ENCODE measurements around the gene ZFPL1. TPM values are rescaled to one million over a fixed set of nuclear protein-coding genes. Genes with fewer than 3 reads are reported as not detected.
"Not testable (repeated sequence)": the region's sequence is repeated elsewhere in the genome, so short reads cannot be mapped to it uniquely, and the experiment has no call there.

ZFPL1 gene
- total RNA-seq, 1 experiment from 2014 or later = 26.6 TPM

- no peak for DNase-seq (ENCODE audit: extremely low read depth, low read depth)
These were observed 28.7 kb downstream of the ZFPL1 start for GRCh38 chr11:65112546-65113360.

- DNase-seq (ENCODE audit: extremely low read depth, low read depth) = no peak
These were observed 29.3 kb downstream of the ZFPL1 start for GRCh38 chr11:65113361-65113756.

GRCh38 chr11:65113839-65114238, 29.8 kb downstream of the ZFPL1 start:
- no peak for DNase-seq (ENCODE audit: extremely low read depth, low read depth)

DNA sequence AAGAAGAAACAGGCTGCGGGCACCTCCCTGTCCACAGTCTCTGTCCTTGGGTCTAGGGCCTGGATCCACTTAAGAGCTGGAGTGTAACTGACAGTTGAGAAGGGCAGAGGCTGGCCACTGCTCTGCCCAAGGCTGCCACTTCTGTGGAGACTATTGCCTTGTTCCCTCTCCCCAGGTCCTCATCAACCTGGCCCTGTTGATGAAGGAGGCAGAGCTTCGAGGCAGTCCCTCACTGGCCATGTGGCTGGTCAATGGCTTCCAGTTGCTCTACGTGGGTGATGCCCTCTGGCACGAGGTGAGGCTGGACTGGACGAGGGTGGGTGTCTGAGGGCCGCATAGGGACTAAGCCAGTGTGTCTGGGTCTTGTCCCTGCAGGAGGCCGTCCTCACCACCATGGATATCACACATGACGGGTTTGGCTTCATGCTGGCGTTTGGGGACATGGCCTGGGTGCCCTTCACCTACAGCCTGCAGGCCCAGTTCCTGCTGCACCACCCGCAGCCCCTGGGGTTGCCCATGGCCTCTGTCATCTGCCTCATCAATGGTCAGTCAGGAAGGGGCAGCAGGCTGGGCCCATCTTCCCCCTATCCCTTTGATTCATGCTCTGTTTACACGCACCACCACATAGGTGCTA, 30.6 kb downstream of the ZFPL1 start:
- no peak for DNase-seq (ENCODE audit: extremely low read depth, low read depth)

GRCh38 chr11:65115361-65116082, 31.5 kb downstream of the ZFPL1 start:
- DNase-seq (ENCODE audit: extremely low read depth, low read depth) = no peak

DNA sequence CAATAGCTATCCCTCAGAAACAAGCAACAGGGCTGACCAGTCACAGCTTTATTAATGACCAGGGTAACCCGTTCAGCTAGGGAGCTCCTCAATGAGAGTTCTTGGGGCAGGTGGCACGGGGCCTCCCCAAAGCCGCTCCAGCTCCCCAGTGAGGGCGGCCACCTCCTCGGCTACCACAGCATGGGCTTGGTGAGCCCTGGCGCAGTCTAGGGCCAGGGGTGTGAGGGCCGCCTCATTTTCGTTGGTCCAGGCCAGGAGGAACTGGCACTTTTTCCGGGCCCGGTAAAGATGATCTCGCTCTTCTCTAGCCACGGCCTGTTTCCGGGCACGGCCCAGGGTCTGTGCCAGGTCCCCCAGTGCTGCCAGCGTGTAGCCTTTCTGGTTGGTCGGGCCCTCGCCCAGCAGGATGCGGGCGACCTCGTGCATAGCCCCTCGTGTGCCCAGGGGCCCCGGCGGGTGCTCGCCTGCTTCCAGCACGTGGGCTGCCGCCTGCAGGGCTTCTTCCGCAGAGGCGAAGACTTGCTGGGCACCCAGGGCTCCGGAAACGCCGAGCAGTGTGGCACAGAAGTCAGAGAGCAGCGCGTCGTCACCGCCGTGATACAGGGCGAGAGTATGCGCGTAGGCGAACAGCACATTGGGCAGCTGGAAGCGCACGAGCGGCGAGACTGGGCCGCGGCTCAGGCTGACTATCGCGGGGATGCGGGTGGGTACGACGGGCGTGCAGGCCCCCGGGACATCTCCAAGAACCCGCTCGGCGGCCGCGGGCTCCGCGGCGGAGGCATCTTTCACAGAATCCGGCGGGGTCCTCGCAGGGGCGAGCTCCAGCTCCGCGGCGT, 32.6 kb downstream of the ZFPL1 start:
- no peak for DNase-seq (ENCODE audit: extremely low read depth, low read depth)

DNA sequence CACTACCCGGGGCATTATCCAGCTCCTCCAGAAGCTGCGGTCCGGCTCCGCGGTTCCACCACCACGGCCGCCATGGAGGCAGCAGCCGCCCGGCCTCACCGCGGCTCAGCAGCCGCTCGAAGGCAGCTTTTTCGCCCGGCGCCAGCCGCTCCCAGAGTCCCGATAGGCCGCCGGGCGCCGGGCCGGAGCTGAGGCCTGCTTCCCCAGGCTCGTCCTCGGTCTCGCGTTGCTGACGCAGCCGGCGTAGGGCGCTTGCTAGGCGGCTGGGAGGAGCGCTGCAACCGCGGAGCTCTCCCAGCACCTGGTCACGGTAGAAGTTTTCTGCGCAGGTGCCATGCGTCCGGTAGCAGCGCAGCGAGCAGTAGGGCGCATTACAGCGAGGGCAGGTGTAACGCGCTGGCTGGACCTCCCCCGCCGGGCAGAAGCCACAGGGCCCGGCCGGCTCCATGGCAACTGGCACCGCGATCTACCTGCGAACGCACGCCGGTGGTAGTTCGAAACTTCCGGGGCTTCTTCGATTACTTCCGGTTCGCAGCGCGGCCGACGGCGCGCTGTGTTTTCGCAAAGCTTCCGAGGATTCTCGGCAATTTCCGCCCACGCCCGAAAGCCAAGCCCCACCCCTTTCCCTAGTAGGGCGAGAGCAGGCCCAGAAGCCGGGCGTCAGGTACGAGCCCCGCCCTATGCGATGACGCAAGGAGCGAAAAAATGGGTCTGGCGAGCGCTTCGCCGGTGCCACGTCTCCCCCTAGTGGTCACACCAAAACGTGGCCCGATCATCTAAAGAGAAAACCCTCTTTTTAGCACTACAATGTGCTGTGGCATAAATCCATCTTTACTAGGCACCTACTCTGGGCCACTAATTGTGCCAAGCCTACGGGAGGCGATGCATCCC, 33.4 kb downstream of the ZFPL1 start, which contains the start of gene ZNHIT2:
TSS of gene ZNHIT2 (minus strand) at position 496 of the 891 bp plus-strand sequence. CDS start at position 448, 48 bp downstream.
- DNase-seq (ENCODE audit: extremely low read depth, low read depth) = peak; percentile 96

DNA sequence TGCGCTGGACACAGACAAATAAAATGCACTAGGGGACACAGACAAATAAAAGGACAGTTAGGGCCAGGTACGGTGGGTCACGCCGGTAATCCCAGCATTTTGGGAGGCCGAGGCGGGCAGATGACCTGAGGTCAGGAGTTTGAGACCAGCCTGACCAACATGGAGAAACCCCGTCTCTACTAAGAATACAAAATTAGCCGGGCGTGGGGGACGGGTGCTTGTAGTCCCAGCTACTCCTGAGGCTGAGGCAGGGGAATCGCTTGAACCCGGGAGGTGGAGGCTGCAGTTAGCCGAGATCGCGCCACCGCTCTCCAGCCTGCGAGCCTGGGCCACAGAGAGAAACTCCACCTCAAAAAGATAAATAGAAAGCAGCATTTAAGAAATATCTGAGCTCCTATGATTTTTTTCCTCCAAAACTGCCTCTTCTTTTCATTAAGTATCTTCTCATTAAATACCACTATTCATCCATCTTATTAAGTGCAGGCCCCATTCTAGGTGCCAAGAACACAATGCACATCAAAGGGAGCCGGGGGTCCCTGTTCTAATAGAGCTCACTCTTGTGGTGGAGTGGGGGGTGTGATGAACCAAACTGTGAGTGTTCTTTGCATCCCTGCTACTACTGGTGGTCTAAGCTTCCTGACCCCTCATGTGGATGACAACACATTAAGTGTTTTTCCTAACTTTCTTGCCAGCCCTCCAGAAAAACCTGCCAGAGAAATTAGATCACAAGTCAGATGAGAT, 34.2 kb downstream of the ZFPL1 start:
- DNase-seq (ENCODE audit: extremely low read depth, low read depth) = no peak

DNA sequence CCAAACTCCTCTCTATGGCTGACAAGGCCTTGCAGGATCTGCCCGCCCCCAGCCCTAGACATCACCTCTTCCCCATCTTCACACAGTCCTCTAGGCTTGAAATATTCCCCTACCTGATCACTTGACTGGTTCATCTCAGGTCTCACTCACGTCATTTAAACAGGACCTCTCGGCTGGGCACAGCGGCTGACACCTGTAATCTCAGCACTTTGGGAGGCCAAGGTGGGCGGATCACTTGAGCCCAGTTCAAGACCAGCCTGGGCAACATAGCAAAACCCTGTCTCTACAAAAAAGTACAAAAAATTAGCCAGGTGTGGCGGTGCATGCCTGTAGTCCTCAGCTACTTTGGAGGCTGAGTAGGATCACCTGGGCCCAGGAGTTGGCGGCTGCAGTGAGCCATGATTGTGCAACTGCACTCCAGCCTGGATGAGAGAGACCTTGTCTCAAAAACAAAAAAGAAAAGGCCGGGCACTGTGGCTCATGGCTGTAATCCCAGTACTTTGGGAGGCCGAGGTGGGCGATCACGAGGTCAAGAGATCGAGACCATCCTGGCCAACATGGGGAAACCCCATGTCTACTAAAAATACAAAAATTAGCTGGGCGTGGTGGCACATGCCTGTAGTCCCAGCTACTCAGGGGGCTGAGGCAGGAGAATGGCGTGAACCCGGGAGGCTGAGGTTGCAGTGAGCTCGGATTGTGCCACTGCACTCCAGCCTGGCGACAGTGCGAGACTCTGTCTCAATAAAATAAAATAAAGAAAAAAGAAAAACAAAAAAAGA, 35.1 kb downstream of the ZFPL1 start:
- DNase-seq (ENCODE audit: extremely low read depth, low read depth) = not testable (repeated sequence)

- DNase-seq (ENCODE audit: extremely low read depth, low read depth) = no peak
These were observed 35.6 kb downstream of the ZFPL1 start for GRCh38 chr11:65119670-65119995.

- no peak for DNase-seq (ENCODE audit: extremely low read depth, low read depth)
These were observed 36.8 kb downstream of the ZFPL1 start for GRCh38 chr11:65120831-65121230.

- DNase-seq (ENCODE audit: extremely low read depth, low read depth) = no peak
These were observed 37.4 kb downstream of the ZFPL1 start for GRCh38 chr11:65121447-65121864.

DNA sequence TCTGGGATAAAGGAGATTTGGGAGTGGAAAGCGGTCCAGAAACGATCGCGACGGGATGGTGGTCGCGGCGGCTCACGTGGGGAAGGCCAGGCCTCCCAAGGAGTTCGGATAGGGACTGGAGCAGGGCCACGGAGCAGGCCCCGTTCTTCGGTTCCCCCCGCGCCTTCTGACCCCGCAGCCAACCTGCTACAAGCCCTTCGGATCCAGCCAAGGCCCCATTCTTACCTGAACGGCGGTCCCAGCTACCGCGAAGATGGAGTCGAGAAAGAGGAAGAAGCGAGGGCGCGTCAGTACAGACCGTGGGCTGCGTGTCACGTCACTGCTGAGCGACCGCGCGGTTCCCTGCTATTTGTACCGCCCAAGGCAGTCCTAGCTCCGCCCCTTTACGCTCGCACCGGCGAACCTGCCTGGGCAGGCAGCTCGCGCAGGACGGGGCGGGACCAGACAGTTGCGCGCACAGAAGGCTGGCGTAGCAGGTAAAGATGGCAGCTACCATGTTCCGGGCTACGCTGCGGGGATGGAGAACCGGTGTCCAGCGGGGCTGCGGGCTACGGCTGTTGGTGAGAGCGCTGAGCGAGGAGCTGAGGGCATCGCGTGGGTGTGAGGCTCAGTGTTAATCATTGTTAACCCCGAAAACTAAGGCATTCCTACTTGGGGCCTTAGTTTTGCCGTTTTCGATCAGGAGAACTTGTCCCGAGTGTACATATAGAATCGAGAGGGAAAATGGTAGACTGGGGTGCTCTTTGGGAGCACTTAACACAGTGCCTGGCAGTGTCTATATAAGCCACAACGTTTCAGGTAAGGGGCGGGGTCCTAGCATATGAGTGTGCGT, 38.1 kb downstream of the ZFPL1 start, which contains the start of the genes FAU and MRPL49:
TSS of gene FAU (minus strand) at position 270 of the 832 bp plus-strand sequence. CDS start 321 bp downstream, outside the sequence.
TSS of gene MRPL49 (plus strand) at position 457 of the 832 bp plus-strand sequence. CDS start at position 483, 26 bp downstream.
- peak; percentile 94 for DNase-seq (ENCODE audit: extremely low read depth, low read depth)

GRCh38 chr11:65124480-65125196, 40.6 kb downstream of the ZFPL1 start:
- no peak for DNase-seq (ENCODE audit: extremely low read depth, low read depth)

GRCh38 chr11:65125197-65126056, 41.4 kb downstream of the ZFPL1 start:
- no peak for DNase-seq (ENCODE audit: extremely low read depth, low read depth)
